Measurements from ENCODE around the gene SERPINB1.
A peak's percentile ranks its signal among the peaks of the same experiment; 100 is the strongest.

Gene SERPINB1

DNA sequence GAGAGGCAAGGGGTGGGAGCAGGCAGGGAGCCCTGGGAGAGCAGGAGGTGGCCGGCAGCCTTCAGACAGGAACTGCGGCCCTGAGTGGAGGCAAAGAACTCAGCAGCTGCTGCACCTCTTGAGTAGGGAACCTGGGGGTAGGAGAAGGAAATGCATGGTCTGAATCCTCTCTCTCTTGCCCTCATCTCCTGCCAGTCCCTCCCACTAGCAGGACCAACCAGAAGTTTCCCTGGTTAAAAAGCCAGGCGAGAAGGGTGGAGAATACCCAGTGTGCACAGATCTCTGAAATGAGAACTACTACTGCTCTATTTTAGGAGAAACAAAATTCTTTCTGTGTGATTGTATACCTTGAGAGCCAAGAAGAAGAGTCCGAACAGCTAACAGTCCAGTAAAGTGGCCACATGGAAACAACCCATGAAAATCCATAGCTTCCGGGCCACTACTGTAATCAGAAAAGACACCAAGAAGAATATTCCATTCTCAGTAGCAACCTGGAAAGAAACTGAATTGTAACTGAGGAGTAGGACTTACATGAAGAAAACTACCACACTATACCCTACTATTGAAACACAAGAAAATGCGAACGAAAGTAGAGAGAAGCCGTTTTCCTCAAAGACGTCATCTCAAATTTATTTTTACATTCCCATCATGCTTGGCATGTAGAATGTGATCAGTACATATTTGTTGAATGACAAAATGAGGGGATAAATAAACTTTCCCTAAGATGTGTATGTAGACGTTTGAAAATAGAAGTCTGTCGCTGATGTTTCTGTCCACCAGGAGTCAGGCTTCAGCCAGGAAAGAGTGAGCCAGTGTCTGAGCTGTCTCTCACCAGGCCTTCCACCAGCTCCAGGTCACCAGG, 50.8 kb downstream of the SERPINB1 start:
- DNase-seq: peak; percentile 5

DNA sequence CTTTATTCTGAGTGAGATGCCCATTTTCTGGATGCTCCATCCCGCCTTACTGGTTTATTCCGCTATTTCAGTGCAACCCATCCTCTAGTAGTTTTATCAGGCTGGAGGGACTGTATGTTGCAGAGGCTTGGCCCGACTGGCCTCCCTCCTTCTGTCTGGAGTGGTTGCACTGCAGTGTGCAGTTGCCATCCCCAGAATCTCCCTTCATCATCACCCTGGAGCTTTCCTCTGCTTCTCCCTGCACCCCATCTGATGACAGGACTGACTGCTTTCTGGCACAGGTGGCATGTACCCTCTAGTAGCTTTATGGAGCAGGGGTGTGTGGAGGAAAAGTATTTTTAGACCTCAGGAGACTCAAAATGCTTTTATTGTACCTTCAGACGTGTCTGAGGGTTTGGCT, 55.4 kb downstream of the SERPINB1 start:
- no peak for DNase-seq

DNA sequence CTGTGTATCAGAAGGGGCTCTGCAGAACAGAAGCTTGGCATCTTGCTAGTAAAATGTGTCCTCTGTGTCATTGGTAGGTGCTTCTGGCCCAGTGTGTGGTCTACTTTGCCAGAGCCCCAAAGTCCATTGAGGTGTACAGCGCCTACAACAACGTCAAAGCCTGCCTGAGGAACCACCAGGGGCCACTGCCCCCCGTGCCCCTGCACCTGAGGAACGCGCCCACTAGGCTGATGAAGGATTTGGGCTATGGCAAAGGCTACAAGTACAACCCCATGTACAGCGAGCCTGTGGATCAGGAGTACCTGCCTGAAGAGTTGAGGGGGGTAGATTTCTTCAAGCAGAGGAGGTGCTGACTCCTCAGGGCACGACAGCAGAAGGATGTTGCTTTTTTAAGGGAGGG, 56.7 kb downstream of the SERPINB1 start:
- DNase-seq: no peak

DNA sequence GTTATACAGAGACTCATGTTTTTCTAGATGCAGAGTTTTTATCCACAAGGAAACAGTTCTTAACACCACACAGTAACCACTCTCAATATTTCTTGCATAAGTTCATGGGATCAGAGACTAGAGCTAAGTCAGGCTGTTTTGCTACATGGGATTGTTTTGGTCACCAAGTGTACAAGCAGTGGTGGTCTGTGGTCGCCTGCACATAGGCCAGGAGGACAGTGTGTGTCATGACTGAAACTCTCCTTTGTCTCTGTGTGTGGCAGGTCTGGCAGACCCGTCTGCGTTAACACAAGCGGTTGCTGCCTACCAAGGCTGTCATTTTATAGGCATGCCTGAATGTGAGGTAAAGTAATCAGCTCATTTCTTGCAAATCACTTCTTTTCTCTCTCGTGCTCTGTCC, 57.6 kb downstream of the SERPINB1 start:
- no peak for DNase-seq

DNA sequence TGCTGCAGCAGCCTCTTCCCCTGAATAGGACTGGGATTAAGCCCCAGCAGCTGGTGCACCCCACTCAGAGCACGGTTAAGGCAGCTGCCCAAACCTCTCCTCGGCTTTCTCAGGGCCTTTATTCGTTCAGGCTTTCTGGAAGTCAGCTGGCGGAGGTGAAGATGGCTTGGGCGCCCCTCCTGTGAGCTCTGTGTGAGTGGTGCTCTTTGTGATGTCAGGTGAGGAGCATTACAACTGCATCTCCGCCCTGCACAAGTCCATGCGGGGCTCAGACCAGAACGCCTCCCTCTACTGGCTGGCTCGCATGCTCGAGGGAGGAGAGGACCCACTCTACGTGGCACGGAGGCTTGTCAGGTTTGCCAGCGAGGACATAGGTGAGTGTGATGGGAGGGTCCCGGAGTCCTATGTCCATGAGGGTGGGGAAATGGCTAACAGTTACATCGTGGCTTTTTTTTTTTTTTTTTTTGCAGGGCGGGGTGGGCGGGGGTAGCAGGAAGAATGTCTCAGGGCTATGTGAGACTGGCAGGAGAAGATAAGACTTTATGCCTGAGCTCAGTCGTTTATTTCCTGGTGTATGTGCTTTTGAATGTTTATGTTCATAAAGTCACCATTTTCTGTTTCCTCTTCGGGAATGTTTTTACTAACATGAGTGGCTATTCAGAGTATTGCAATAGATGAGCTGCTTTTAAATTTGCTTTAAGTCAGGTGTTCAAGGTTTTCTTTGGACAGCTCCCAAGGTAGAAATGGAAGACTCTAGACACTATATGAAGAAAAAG, 58.3 kb downstream of the SERPINB1 start:
- no peak for DNase-seq

DNA sequence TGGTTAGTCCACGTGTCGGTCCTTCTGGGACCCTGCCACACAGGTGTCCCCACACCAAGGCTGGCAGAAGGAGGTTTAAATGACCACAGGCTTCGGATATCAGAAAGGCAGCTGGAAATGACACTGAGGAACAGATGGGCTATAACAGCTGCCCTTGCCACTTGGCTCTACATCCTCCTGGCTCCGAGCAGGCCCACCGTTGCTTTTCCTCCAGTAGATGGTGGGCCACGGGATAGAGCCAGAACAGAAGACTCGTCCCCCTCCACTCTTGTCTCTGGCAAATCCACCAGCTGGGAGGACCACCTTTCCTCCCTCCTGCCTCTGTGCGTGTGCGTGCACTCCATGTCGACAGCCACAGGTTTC, 58.9 kb downstream of the SERPINB1 start:
- no peak for DNase-seq

DNA sequence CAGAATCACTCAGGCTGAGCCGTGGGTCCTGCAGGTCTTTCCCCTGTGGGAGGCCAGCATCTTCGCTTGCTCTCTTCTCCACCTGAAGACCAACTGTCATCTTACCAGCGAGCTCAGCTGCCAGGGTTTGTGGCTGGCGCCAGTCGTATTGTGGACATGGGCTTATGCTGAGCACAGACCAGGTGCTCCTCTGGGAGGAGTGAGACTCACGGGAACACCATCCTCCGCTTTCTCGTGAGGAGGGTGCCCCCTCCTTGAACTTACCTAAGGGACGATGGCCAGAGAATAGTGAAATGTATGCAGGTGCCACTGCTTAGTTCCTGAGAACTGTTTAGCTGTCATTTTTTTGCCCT, 59.3 kb downstream of the SERPINB1 start:
- DNase-seq: no peak
